RWPE1 (cell line): ENCODE results near the gene CDC25A.
A peak's percentile ranks its signal among the peaks of the same experiment; 100 is the strongest.

Experiments used
- CTCF ChIA-PET: fragments of 350-600 bp; sonication (Branson Sonifier 250); formaldehyde crosslinking; extraction: SDS; loops from one replicate; lab custom pipeline; 2021; lab: Yijun Ruan, JAX
- POLR2A ChIA-PET: fragments of 400-600 bp; formaldehyde crosslinking; extraction: SDS; loops from one replicate; lab custom pipeline; 2020; ENCODE audit warnings: antibody characterized with exemption; ENCODE audit not compliant: low non-redundant PET; lab: Yijun Ruan, JAX
- DNase-seq: peaks from one replicate; pipeline ENCODE4 v3.0.0; 2012; ENCODE audit warnings: low spot score
- H3K27ac ChIP-seq: fragments of 450-650 bp; 2 replicates; pipeline ENCODE4 v1.5.1; 2017
- CTCF ChIP-seq: fragments of 450-650 bp; conservative IDR thresholded peaks from 2 replicates; pipeline ENCODE4 v1.5.1; 2017; ENCODE audit warnings: low read depth, mild to moderate bottlenecking

The CDC25A gene

GRCh38 chr3:48155122-48155521 is 33.1 kb downstream of the CDC25A start:
- CTCF ChIA-PET = no interaction called here
- TF ChIP-seq CTCF = no peak
- H3K27ac ChIP-seq = no peak overlapping the region; the same call in 1 of the 2 replicates
- peak; percentile 69 for DNase-seq
- POLR2A ChIA-PET = no interaction called here

GRCh38 chr3:48151807-48152427 is 36.3 kb downstream of the CDC25A start:
- TF ChIP-seq CTCF = peak; percentile 6
- no peak overlapping the region for H3K27ac ChIP-seq
- no peak for DNase-seq
- POLR2A ChIA-PET = no interaction called here
- CTCF ChIA-PET = interaction anchor here (0.7 to 1.8 kb wide), 6 partner anchors 10 to 328 kb away, joined by 3 to 7 read pairs (median 4); no protein-coding TSS in a partner anchor

GRCh38 chr3:48151058-48151806 is 37.0 kb downstream of the CDC25A start:
- peak; percentile 83 for TF ChIP-seq CTCF
- peak; percentile 70 for DNase-seq
- CTCF ChIA-PET = interaction anchor here (0.5 to 1.8 kb wide), 8 partner anchors 9 to 327 kb away, joined by 3 to 7 read pairs (median 4); no protein-coding TSS in a partner anchor
- POLR2A ChIA-PET = no interaction called here
- H3K27ac ChIP-seq = no peak overlapping the region

- no peak for DNase-seq
- no peak overlapping the region for H3K27ac ChIP-seq
- TF ChIP-seq CTCF = no peak
- POLR2A ChIA-PET = no interaction called here
- CTCF ChIA-PET = no interaction called here
Observed at GRCh38 chr3:48143992-48144391, 44.2 kb downstream of the CDC25A start.

- CTCF ChIA-PET = no interaction called here
- POLR2A ChIA-PET = no interaction called here
- DNase-seq = no peak
- no peak overlapping the region for H3K27ac ChIP-seq
- no peak for TF ChIP-seq CTCF
Observed at GRCh38 chr3:48143567-48143966, 44.6 kb downstream of the CDC25A start.

GRCh38 chr3:48142316-48142870 is 45.8 kb downstream of the CDC25A start:
- no peak for TF ChIP-seq CTCF
- ChIA-PET CTCF (interaction anchor here (0.9 kb wide), 1 partner anchor 9 kb away, joined by 4 read pairs; no protein-coding TSS in a partner anchor), POLR2A (no interaction called here)
- peak; percentile 54 for DNase-seq
- peak overlapping the region; percentile 39 for H3K27ac ChIP-seq
